HG03460 (cell line): ENCODE measurements around the gene AMPD2.
"Not testable (repeated sequence)": the region's sequence is repeated elsewhere in the genome, so short reads cannot be mapped to it uniquely, and the experiment has no call there.

Source experiments
- ATAC-seq: cut with Tn5 transposase; IDR thresholded peaks from one replicate; pipeline ENCODE4 v1.9.1; 2021; ENCODE audit not compliant: unreplicated experiment

AMPD2 gene

GRCh38 chr1:109676683-109677381 is 57.2 kb downstream of the AMPD2 start:
- not testable (repeated sequence) for ATAC-seq

DNA sequence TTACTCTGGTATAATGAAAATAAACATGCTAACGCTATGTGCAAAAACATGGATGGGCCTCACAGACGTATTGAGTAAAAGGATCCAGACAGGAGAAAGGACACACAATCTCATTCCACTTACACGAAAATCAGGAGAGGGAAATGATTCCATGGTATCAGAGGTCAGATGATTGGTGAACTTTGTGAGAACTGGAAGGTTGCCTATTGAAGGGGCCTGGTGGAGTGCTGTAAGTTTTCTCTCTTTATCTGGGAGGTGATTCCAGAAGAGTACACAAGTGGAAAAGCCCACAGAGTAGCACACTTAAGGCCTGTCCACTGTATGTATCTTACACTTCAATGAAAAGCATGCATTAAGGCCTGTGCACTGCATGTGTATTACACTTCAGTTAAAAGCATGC is 57.8 kb downstream of the AMPD2 start:
- ATAC-seq: no peak

DNA sequence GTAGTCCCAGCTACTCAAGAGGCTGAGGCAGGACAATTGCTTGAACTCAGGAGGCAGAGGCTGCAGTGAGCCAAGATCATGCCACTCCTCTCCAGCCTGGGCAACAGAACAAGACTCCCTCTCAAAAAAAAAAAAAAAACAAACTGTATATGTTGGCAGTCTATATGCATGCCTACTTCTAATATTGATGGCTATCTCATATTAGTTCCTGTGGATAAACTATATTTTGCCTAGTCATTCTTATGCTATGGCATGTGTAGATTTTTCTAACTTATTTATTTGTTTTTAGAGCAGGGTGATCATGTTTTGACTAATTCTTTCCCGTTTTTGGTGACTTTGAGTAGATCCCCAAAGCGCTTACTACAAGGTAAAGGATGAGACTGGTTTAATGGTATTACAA is 59.0 kb downstream of the AMPD2 start:
- ATAC-seq: not testable (repeated sequence)
